NCI-H345 treated with DMSO at 0.1 percent for 48 hours (cell line): ENCODE results near the gene USP34.

Experiments
- DNase-seq: peaks from one replicate; lab custom pipeline; 2025; ENCODE audit not compliant: unreplicated experiment; lab: John Stamatoyannopoulos, UW

USP34 gene

GRCh38 chr2:61377046-61377445, 93.8 kb downstream of the USP34 start:
- DNase-seq = no peak

GRCh38 chr2:61376211-61376610, 94.7 kb downstream of the USP34 start:
- DNase-seq = no peak

GRCh38 chr2:61371027-61371426, 99.9 kb downstream of the USP34 start:
- DNase-seq = no peak

- no peak for DNase-seq
These were observed 101.9 kb downstream of the USP34 start for GRCh38 chr2:61368687-61369665.

- DNase-seq = no peak
These were observed 103.7 kb downstream of the USP34 start for GRCh38 chr2:61367177-61367576.

- DNase-seq = no peak
These were observed 107.3 kb downstream of the USP34 start for GRCh38 chr2:61363580-61363979.

- DNase-seq = no peak
These were observed 108.0 kb downstream of the USP34 start for GRCh38 chr2:61362873-61363272.

GRCh38 chr2:61361068-61361467, 109.8 kb downstream of the USP34 start:
- DNase-seq = no peak

- DNase-seq = no peak
These were observed 111.8 kb downstream of the USP34 start for GRCh38 chr2:61359058-61359457.

- DNase-seq = no peak
These were observed 113.2 kb downstream of the USP34 start for GRCh38 chr2:61357681-61358080.

- no peak for DNase-seq
These were observed 113.9 kb downstream of the USP34 start for GRCh38 chr2:61356958-61357350.

GRCh38 chr2:61356261-61356957, 114.5 kb downstream of the USP34 start:
- DNase-seq = no peak

GRCh38 chr2:61354543-61355197, 116.2 kb downstream of the USP34 start:
- DNase-seq = no peak

GRCh38 chr2:61353909-61354308, 117.0 kb downstream of the USP34 start:
- no peak for DNase-seq

GRCh38 chr2:61350777-61351176, 120.1 kb downstream of the USP34 start:
- DNase-seq = no peak

- DNase-seq = no peak
These were observed 127.7 kb downstream of the USP34 start for GRCh38 chr2:61343141-61343540.

- DNase-seq = no peak
These were observed 130.6 kb downstream of the USP34 start for GRCh38 chr2:61340242-61340641.

GRCh38 chr2:61338447-61338846, 132.4 kb downstream of the USP34 start:
- DNase-seq = no peak

GRCh38 chr2:61335187-61335586, 135.7 kb downstream of the USP34 start:
- no peak for DNase-seq

- DNase-seq = no peak
These were observed 136.4 kb downstream of the USP34 start for GRCh38 chr2:61334466-61334865.

GRCh38 chr2:61328707-61329251, 142.1 kb downstream of the USP34 start:
- no peak for DNase-seq
